HG02884 (cell line): ENCODE measurements around the gene LENEP.
"Not testable (repeated sequence)": the region's sequence is repeated elsewhere in the genome, so short reads cannot be mapped to it uniquely, and the experiment has no call there.

Source experiments
- ATAC-seq: cut with Tn5 transposase; IDR thresholded peaks from one replicate; pipeline ENCODE4 v1.9.1; 2021; ENCODE audit warnings: mild to moderate bottlenecking, moderate library complexity; ENCODE audit not compliant: unreplicated experiment

The LENEP gene

DNA sequence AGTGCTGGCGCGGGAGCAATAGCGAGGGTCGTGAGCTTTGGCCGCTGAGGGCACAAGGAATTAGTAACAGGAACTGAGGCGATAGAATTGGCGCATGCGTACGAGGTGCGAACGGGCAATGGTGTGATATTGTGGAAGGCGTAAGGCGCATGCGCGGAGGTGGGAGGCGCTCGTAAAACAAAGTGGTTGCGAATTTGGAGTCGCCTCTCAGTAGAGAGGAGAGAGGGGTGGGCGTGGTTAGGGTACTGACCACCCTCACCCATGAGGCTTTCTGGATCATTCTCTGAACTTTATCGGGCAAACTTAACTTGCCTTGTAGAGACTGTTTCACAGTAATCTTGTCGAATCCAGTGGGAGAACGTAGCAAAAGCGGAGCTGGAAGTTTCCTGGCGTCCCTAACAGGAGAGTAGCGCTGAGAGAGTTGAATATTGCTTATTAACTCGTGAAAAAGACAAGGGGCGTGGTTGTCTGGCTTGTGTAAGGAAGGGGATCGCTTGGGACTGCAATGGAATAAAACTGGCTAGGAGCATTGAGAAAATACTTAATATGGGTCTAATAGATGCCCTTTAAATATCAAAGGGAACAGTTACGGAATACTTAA is 18.5 kb upstream of the LENEP start:
- peak; percentile 42 for ATAC-seq

DNA sequence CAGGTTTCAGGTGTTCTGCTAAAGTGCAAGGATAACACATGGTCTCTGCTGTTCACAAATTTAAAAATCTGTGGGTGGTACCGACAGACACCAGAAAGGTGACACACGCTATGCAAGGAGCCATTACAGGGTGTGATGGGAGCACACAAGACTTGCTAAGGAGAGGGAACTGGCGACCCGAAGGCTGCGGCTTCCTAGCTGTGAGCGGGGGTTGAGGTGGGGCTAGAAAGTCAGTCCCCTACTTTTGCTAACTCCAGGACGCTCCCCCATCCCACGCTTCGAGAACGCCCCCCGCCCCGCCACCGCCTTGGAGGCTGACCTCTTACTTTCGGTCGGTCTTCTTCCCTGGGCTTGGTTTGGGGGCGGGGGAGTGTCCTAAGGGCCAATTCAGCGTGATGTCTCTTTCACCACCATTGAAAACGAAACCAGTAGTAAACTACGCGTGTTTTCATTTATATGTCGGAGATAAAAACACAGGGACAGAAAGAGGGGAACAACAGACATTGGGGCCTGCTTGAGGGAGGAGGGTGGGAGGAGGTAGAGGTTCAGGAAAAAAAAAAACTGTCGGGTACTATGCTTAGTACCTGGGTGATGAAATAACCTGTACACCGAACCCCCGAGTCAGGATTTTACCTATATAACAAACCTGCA is 17.9 kb upstream of the LENEP start:
- no peak for ATAC-seq

DNA sequence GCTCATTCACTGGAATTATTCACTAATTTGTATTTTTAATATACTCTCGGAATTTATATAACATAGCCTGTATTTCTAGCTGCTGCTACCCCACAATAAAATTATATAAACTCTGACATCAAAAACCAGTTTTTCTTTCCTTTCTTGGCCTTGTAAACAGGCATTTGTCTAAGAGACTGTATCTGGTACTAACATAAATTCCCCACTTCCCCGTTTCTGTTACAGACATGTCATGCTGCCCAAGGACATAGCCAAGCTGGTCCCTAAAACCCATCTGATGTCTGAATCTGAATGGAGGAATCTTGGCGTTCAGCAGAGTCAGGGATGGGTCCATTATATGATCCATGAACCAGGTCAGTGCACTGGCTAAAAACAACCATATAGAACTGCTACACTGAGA is 15.6 kb upstream of the LENEP start:
- ATAC-seq: not testable (repeated sequence)

DNA sequence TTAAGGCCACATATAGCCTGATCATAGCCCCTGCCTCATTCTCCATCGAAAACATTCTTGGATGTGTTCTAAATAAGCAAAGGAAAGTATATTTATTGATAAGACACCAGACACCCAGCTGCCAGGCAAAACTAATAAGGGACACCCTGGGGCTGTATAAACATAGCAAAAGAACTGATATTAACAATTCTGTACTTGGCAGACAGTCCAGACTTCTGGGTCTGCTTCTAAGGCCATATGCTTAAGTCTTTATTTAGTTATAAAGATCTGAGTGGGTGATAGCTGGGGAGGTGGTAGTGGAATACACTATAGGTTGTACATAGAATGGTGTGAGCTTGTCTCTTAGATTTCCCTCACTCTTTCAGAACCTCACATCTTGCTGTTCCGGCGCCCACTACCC is 15.0 kb upstream of the LENEP start:
- no peak for ATAC-seq

DNA sequence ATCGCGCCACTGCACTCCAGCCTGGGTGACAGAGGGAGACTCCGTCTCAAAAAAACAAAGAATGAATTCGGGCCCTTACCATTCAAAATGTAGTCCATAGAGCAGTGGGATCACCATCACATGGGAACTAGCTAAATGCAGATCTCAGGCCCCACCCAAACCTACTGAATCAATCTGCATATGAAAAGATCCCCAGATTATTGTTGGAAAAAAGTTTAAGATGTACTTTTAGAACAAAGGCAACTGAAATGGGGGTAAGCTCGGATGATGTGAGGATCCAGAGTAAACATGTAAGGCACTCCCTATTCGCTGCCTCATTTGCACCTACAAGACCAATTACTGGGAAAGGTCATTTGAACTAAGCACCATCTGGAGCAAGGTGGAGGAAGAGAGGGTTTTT is 11.0 kb upstream of the LENEP start:
- no peak for ATAC-seq

DNA sequence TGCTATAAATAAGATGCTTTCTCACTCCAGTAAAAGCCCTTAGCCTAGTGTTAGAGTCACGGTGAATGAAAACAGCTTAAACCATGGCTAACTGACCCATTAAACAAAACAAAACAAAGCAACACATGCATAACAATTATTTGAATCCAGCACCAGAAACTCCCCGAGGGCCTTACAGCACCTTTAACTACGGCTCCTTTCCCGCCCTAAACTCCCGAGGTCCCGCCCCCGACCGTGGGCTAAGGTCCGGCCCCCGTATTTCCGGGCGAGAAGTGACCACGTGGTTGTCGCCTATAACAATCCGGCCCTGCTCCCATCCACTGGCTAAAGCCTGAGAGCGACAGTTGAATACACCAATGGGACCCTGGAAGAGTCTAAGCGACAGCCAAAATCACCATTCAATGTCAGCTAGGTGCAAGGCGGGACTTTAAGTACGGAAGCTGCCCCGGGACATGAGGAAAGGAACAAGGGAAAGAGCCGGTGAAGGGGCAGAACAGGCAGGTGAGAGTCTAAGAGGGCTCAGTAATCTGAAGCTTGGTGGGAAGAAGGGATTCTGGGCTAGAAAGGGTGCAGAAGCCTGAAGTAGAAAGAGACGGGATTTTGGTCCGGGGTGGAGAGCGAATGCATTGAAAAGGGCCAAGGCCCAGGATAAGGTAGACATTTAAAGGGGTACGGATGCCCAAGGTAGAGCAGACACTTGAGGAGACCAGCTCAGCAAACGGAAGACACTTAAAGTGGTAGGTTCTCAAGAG is 10.3 kb upstream of the LENEP start, which contains the start of gene FLAD1:
Gene FLAD1 (plus strand): TSS at position 448 of the 752 bp plus-strand sequence. CDS start 351 bp downstream, outside the sequence.
- ATAC-seq: peak; percentile 99

DNA sequence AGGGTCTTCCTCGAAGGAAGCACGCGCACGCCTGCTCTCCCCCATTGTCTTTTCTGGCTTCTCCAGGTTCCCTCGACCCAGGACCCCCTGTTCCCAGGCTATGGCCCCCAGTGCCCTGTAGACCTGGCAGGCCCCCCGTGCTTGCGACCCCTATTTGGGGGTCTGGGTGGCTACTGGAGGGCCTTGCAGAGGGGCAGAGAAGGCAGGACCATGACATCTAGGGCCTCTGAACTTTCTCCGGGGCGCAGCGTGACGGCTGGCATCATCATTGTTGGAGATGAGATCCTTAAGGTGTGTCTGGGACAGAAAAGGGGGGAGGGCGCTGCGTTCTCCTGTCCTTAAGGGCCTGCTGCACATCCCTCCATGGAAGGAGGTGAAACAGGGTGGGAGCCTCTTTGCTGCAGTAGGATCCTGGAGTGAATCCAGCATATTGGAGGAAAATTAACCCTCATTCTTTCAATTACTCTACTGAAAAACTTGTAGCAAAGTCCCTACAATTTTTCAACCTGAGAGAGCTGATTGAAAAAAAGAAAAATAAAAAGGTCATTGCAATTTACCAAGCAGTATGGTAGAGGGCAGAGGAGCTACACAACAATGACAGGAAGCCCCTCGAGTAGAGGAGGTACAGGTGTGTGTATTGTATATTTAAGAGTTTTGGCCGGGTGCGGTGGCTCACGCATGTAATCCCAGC is 9.5 kb upstream of the LENEP start:
- ATAC-seq: no peak

DNA sequence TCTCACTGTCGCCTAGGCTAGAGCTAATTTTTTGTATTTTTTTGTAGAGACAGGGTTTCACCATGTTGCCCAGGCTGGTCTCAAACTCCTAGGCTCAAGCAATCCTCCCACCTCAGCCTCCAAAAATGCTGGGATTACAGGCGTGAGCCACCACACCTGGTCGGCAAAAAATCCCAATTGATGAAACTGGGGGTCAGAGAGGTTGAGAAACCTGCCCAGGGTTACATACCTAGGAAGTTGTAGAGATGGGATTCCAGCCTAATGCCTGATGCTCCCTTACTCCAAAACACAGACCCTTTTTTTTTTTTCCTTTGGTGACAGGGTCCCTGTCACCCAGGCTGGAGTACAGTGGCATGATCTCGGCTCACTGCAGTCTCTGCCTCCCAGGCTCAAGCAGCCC is 6.7 kb upstream of the LENEP start:
- ATAC-seq: not testable (repeated sequence)

DNA sequence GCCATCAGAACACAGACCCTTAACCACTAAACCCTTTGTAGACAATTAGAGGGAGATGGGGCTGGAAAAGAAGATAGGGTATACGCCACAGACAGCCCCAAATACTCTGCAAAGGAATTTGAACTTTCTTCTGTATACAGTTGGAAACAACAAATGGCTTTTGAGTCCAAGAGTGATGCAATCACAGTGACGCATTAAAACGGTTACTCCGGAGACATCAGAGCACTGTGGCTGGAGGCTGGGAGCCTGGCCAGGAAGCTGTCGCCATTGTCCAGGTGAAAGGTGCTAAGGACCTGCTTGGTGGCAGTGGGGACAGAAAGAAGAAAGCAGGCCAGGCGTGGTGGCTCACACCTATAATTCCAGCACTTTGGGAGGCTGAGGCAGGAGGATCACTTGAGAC is 6.1 kb upstream of the LENEP start:
- no peak for ATAC-seq

DNA sequence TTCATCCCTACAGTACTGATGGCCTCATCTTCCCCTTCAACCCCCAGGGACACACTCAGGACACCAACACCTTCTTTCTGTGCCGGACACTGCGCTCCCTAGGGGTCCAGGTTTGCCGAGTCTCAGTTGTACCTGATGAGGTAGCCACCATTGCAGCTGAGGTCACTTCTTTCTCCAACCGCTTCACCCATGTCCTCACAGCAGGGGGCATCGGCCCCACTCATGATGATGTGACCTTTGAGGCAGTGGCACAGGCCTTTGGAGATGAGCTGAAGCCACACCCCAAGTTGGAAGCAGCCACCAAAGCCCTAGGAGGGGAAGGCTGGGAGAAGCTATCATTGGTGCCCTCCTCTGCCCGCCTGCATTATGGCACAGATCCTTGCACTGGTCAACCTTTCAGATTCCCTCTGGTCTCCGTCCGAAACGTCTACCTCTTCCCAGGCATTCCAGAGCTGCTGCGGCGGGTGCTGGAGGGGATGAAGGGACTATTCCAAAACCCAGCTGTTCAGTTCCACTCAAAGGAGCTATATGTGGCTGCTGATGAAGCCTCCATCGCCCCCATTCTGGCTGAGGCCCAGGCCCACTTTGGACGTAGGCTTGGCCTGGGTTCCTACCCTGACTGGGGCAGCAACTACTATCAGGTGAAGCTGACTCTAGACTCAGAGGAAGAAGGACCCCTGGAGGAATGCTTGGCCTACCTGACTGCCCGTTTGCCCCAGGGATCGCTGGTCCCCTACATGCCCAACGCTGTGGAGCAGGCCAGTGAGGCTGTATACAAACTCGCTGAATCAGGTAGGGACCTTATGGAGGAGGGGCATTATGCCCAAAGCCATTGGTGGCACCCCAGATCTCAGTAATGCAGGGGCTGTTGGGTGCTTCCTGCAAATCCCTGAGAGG is 5.1 kb upstream of the LENEP start:
- ATAC-seq: no peak

DNA sequence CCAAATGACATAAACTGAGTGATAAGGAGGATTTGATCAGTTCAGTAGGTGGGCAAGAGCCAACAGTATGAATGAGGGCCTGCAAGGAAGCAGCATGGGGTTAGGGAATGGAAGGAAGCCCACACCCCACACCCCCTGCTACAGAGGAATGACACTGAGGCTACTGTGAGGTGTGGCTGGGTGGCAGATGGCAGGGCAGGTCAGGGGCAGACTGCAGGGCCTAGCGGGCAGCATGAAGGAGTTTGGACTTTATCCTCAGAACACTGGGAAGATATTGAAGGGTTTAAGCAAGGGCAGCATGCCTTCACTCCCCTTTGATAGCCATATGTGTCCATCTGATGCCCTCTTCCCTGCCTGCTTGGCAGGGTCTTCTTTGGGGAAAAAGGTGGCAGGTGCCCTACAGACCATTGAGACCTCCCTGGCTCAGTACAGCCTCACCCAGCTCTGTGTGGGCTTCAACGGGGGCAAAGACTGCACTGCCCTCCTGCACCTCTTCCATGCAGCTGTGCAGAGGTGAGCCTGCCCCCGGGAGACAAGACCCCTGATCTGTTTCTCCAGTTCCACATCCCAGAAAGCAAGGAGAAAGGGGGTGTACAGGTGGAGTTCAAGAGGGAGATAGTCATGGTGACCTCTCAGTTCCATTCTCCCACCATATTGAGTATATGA is 4.1 kb upstream of the LENEP start:
- no peak for ATAC-seq

DNA sequence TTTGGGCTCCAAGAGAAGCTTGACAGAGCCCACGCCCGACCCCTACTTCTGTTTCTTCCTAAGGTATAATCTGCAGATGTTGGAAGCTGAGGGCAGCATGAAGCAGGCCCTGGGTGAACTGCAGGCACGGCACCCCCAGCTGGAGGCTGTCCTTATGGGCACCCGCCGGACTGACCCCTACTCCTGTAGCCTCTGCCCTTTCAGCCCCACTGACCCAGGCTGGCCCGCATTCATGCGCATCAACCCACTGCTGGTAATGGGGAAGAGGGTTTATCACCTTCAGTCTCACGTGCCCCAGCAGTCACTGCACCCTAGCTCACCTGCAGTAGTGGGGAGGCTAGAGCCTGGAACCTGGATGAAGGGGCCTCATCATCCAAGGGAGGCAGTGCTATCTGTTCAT is 3.1 kb upstream of the LENEP start:
- no peak for ATAC-seq

DNA sequence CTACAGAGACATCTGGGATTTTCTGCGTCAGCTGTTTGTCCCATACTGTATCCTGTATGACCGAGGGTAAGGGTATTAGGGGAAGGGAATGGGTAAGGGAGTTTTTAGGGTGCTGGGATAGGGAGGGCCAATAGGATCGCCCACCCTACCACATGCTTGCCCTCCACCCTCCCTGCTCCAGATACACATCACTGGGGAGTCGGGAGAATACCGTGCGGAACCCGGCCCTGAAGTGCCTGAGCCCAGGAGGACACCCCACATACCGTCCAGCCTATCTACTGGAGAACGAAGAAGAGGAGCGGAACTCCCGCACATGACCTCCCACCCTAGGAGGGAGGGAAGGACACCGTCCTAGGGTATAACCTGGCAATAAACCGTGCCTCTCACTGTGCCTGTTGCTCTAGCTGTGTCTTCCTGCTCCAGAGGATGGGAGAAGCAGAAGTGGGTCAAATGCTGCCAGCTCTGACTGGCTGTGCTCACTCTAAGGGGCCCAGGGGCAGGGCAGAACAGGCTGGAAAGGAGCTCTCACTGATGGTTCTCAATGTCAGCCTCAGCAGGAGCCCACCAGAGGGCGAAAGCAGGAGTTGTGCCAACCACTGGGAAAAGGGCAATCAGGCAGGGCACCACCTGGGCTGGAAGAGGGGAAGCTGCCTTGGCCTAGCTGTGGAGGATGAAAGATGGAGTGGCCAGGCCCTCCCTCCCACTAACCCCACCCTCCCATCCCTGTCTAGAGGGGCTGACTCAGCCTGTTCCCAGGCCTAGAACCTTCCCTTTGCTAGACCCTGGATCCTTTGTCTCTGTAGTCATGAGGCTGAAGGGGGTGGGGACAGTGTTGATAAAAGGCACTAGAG is 440 bp upstream of the LENEP start:
- ATAC-seq: no peak

DNA sequence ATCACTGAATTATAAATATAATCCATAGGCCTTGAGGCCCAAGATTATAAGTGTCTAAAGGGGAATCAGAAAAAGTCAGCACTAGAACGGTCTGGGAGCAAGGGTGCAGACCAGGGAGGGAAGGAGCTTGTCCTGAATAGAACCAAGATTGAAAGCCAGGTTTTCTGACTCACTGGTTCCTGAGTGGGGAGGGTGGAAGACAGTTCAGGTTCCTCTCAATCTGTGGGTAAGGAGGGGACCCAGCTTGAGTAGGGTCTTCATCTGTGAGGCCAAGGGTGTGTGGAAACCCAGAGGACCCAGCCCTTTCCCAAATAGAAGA is 842 bp downstream of the LENEP start:
- ATAC-seq: no peak

DNA sequence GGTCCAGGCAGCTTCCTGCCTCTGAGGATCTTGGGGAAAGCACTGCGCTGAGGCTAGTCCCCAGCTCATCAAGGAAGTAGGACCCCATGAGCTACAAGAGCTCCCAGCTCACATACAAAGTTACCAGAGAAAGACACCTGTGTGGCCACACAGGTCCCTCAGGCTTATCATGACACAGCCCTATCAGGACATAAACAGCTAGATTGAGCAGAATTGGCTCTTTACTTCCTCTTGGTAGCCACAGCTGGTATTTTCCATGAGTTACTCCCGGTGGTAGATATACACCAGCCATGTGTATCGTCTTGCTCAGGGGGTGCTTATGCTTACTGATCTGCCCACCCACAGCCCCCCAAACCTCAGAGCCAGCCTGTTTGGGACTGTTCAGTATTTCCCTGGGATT is 1.2 kb downstream of the LENEP start:
- no peak for ATAC-seq

DNA sequence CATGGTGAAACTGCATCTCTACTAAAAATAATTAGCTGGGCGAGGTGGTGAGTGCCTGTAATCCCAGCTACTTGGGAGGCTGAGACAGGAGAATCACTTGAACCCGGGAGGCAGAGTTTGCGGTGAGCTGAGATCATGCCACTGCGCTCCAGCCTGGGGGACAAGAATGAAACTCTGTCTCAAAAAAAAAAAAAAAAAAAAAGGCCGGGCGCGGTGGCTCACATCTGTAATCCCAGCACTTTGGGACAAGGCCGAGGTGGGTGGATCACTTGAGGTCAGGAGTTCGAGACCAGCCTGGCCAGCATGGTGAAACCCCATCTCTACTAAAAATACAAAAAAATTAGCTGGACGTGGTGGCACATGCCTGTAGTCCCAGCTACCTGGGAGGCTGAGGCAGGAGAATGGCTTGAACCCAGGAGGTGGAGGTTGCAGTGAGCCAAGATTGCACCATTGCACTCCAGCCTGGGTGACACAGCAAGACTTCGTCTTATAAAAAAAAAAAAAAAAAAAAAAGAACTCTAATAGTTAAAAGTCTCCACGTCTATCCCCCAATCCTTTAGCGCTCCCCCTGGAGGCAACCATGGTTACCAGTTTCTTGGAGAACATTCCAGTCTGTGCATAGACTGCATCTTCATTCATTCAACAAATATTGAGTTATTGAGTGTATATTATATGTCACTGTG is 2.1 kb downstream of the LENEP start:
- ATAC-seq: not testable (repeated sequence)

DNA sequence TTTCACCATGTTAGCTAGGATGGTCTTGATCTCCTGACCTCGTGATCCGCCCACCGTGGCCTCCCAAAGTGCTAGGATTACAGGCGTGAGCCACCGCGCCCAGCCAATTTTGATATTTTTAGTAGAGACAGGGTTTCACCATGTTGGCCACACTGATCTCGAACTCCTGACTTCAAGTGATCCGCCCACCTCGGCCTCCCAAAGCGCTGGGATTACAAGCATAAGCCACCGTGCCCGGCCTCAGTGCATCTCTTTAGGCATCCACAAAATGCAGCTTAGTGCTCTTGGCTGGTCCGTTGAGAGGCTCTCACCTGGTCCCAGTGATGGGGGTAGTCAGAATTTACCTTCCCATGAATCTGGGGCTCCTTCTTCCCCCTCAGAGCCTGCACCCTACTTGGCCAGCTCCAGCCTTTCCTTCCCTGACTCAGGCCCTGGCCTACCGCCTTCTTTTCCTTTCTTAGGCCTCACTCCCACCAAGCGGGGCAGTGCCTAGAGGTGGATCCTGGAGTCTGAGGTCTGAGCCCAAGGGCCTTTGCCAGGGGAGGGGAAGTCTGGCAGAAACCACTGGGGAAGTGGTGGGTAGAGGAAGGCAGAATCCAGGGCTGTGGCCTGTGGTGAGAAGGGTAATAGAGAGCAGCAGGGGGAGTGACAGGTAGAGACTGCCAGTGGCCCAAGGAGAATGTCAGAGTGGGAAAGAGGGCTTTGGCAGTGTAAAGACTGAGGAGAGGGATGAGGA is 3.7 kb downstream of the LENEP start:
- no peak for ATAC-seq

DNA sequence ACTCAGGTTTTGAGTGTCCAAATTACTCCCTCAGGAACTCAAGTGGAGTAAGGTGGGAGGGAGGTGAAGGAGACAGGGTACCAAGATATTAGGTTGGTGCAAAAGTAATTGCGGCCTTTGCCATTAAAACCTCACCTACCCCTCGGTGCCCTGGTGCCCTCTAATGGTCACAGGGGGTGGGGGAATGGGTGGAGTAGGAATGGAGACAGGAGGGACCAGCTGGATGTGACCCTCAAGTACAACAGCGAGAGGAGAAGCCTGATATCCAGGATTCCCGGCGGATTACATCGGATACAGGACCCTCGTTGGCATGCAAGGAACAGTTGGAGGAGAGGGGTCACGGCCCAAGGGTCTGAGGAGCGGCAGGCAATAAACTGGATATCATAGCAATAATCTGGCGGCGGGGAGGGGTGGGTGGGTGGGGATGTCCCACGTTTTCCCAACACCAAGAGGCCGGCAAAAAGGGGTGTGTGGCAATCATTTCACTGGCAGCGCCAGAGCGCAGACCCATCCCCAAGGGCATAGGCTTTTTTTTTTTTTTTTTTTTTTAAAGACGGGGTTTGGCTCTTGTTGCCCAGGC is 4.9 kb downstream of the LENEP start:
- ATAC-seq: no peak
